Fibroblast of pulmonary artery (primary cell): ENCODE measurements around the gene GPRC5B.
A peak's percentile ranks its signal among the peaks of the same experiment; 100 is the strongest.

Source experiments
- DNase-seq: peaks from one replicate; pipeline ENCODE4 v3.0.0-alpha.2; 2010; ENCODE audit warnings: low read depth
- H3K4me3 ChIP-seq: replicated peaks from 2 replicates; pipeline ENCODE4 v1.5.1; 2011; ENCODE audit warnings: low read depth, mild to moderate bottlenecking, control low read depth, low read length, moderate library complexity
- CTCF ChIP-seq: IDR thresholded peaks from 2 replicates; pipeline ENCODE4 v1.5.1; 2011; ENCODE audit warnings: mild to moderate bottlenecking, control low read depth, low read length, inconsistent platforms; ENCODE audit errors: missing control alignments

The GPRC5B gene

GRCh38 chr16:19919142-19919541 is 34.5 kb upstream of the GPRC5B start:
- no peak for DNase-seq
- no peak overlapping the region for H3K4me3 ChIP-seq
- TF ChIP-seq CTCF = no peak

- no peak for TF ChIP-seq CTCF
- no peak overlapping the region for H3K4me3 ChIP-seq
- no peak for DNase-seq
Measured at GRCh38 chr16:19916064-19916463, 31.4 kb upstream of the GPRC5B start.

- H3K4me3 ChIP-seq = no peak overlapping the region
- DNase-seq = no peak
- no peak for TF ChIP-seq CTCF
Measured at GRCh38 chr16:19914877-19915276, 30.2 kb upstream of the GPRC5B start.

GRCh38 chr16:19913340-19913645 is 28.6 kb upstream of the GPRC5B start:
- no peak overlapping the region for H3K4me3 ChIP-seq
- no peak for TF ChIP-seq CTCF
- peak; percentile 10 for DNase-seq

- no peak for TF ChIP-seq CTCF
- DNase-seq = peak; percentile 17
- no peak overlapping the region for H3K4me3 ChIP-seq
Measured at GRCh38 chr16:19912455-19913339, 28.0 kb upstream of the GPRC5B start.

GRCh38 chr16:19911747-19912454 is 27.3 kb upstream of the GPRC5B start:
- no peak for TF ChIP-seq CTCF
- no peak overlapping the region for H3K4me3 ChIP-seq
- DNase-seq = no peak
